Stimulated activated CD4-positive, alpha-beta T cell treated with anti-CD3 and anti-CD28 coated beads, Interleukin-2, amount 100 ng/mL, for 24 hours (primary cell): ENCODE measurements around the gene SARDH.

Experiments used
- DNase-seq, 2 donors: peaks; one replicate each; pipeline ENCODE4 v3.0.0-alpha.2; 2020

The SARDH gene

DNA sequence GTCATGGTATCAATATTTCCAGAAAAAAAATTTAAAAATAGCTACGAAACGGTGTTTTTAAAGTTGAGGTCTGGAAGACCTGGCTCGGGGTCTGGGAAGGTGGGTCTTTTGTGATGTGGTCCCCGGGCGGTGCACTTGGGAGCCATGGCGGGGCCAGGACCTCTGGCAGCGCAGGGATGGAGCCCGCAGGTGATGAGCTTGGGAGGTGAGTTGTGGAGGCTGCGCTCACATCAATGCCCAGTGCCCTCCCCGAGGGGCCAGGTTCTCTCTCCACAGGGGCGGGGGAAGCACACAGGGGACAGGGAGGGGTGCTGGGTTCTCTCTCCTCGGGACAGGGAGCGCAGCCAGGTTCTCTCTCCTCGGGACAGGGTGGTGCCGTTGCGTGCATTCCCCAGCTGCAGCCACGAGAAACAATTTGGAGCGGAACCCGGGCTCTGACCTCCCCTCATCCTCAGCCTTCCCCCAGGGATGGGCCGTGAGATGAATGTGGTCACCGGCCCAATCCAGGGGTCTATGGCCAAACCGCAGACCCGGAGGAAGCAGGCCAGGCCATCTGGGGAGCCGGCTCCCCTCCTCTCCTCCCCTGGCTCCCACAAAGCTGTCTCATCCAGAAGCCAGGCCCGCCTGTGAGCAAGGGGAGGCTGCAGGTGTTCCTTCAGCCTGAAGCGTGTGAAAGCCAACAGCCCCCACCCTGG lies 76.2 kb downstream of the SARDH start:
- DNase-seq: no peak

- no peak for DNase-seq
Measured at GRCh38 chr9:133659516-133659915, 78.6 kb downstream of the SARDH start.

GRCh38 chr9:133658442-133659431 lies 79.4 kb downstream of the SARDH start:
- DNase-seq: peak in 1 of 2 donors; percentile 54

GRCh38 chr9:133657120-133657661 lies 81.0 kb downstream of the SARDH start:
- no peak for DNase-seq

- DNase-seq: peak in 1 of 2 donors; percentile 24
Measured at GRCh38 chr9:133656211-133657119, 81.7 kb downstream of the SARDH start.

GRCh38 chr9:133655701-133656100 lies 82.5 kb downstream of the SARDH start:
- DNase-seq: no peak

DNA sequence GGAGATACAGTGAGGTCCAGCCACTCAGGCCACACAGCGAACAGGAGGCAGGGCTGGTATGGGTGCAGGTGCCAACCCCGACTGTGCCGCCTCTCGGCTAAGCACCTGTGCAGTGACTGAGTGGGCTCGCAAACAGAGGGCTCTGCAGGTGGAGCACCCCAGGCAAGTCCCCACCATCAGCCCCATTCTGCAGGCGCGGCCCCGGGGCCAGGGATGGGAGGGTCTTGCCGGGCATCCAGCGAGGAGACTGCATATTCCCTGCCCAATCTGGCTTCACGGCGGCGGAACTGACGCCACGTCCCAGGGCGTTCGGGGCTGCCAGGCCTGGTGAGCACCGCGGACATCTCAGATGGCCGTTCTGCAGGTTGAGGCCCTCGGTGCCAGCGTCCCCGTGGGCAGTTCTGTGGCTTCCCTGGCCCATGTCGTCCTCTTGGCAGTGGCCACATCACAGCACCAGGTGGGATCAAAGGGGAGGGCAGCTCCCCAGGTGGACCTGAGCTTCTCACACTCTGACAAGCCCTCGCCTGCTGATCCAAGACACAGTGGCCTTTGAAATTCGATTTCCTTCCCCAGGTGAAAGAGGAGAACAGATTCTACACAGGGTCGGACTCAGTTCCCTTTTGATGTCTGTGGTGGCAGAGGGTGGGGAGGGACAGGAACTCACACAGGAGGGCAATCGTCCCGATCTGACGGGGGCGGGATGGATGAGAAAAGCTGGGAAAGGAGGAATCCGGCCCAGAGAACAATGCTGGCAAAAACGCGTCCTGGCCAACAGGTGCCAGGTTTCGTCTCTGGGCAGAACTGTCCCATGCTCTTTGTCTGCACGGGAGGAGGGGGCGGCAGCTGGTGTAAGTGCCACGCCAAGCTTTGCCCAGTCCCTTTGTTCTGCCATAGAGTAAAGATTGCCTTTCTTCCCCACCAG lies 83.2 kb downstream of the SARDH start:
- no peak for DNase-seq

GRCh38 chr9:133653638-133654037 lies 84.5 kb downstream of the SARDH start:
- no peak for DNase-seq

DNA sequence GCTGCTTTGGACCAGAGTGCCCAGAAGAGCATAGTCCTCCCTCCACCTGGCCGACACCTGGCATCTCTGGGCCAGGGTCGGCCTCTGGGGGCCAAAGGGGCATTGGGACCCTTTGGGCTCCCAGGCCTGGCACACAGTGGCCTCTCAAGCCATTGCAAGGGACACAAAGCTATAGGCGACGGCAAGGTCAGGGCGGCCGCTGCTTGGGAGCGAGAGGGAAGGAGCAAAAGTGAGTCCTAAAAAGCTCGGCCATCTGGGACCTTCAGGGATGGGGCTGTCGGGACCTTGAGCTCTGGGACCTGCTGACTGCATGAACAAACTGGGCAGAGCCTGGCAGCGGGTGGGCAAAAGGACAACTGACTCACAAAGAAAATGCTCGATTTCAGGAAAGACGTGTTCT lies 88.1 kb downstream of the SARDH start:
- DNase-seq: no peak

- no peak for DNase-seq
Measured at GRCh38 chr9:133649194-133649593, 89.0 kb downstream of the SARDH start.

GRCh38 chr9:133647765-133648469 lies 90.2 kb downstream of the SARDH start:
- no peak for DNase-seq

GRCh38 chr9:133647148-133647547 lies 91.0 kb downstream of the SARDH start:
- DNase-seq: no peak

GRCh38 chr9:133645021-133645765 lies 93.0 kb downstream of the SARDH start:
- DNase-seq: no peak

- DNase-seq: no peak
Measured at GRCh38 chr9:133643978-133644760, 94.0 kb downstream of the SARDH start.

DNA sequence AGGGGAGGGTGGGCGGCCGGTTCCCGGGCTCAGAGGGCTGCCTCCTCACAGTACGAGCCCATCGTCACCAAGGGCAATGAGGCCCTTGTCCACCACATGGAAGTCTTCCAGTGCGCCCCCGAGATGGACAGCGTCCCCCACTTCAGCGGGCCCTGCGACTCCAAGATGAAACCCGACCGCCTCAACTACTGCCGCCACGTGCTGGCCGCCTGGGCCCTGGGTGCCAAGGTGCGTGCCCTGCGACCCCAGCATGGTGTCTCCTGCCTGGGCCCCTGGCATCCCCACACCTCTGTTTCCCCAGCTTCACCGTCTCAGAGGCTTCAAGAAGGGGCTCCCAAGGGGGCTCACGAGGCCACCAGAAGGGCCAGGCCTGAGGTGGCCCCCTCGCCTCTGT lies 94.8 kb downstream of the SARDH start:
- no peak for DNase-seq

DNA sequence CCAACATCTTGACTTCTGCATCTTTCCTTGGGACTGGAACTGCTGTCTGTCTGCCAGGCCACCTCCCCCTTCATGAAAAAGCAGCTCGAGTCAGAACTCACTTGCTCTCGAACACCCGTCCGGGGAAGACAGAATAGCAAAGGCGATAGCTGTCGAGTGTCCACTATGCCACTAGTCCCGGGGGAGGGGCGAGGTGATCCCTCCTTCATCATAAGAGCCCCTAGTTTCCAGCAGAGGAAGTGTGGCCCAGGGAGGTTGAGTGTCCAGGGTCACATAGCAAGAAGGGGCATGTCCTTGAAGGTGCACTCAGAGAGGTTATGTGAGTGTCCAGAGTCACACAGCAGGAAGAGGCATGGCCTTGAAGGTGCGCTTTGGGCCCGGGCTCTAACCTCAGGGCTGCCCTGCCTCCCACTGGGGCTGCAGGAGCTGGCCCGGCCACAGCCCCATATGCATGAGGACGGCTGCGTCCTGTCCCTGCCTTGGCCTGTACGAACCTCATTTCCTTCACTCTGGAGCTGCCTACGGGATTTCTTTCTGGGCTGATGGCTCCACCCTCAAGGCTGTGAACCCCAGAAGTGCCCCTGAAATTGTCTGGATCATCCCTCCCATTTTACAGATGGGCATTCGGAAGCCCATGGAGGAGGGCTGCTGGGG lies 95.3 kb downstream of the SARDH start:
- no peak for DNase-seq

DNA sequence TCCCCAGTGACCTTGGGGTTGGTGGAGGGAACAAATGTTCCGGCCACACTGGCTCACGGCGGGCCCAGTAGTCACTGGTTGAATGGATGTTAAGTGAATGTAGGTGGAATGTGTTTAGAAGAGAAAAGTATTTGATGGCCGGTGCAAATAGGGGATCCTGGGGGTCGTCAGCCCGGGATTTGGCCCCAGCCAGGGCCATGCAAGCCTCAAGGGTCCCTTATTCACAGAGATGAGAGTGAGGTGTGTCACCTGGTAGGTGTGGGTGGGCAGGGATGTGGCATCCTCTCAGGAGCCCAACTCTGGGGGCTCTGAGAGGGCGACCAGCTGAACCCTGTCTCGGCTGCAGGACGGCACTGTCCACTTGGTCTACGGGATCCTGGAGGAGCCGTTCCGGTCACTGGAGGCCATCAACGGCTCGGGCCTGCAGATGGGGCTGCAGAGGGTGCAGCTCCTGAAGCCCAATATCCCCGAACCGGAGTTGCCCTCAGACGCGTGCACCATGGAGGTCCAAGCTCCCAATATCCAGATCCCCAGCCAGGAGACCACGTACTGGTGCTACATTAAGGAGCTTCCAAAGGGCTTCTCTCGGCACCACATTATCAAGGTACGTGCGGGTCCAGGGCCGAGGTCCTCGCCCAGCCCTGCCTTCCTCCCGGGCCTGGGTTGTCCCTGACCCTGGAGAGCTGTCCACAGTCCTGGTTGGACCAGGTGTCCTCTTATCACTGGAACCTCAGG lies 96.1 kb downstream of the SARDH start:
- DNase-seq: no peak

DNA sequence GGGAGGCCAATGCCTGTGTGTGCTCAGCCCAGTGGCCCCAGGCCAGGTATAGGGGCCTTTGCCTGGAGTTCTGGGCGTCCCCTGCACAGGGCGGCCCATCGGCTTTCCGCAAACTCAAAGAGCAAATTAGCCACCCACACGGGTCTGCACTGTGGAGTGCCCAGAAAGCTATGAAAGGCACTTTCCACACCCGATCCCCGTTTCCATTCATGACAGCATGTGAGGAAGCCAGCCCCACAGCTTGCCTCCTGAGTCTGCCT lies 96.8 kb downstream of the SARDH start:
- no peak for DNase-seq
